Measurements from ENCODE around the gene PAFAH2. TPM values are rescaled to one million over a fixed set of nuclear protein-coding genes. Genes with fewer than 3 reads are reported as not detected.

Gene PAFAH2
- total RNA-seq, 4 donors from 2014 or later, result 11.8 to 23.0 (median 17.1) TPM

DNA sequence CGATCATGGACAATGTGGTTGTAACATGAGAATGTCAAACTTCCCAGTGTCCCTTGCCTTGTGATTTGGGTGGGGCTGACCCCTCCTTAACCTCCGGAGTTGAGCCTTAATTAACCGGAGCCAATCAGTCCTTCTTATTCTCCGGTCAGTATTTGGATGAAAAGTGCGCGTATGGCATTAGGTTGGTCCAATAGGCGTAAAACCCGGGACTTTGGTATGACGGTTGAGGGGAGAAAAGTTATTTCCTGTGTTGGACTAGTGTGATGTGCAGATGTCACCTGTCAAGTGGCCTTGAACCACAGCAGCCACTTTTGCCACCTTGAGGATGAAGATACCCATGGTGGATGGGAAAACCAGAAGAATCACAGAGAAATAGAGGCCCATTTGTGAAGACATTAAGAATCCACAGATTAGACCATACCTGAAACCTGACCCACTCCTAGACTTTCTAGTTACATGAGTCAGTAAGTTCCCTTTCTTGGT lies 5.1 kb downstream of the PAFAH2 start:
- intact Hi-C loops (cut with DNase I; ENCODE audit: low total_unique reads), result loop anchor here (10.0 kb wide), 1 partner anchor 158 kb away; no protein-coding TSS in a partner anchor
- no peak for DNase-seq (ENCODE audit: low spot score in 2 of 2)
- TF ChIP-seq, protein P1, sequence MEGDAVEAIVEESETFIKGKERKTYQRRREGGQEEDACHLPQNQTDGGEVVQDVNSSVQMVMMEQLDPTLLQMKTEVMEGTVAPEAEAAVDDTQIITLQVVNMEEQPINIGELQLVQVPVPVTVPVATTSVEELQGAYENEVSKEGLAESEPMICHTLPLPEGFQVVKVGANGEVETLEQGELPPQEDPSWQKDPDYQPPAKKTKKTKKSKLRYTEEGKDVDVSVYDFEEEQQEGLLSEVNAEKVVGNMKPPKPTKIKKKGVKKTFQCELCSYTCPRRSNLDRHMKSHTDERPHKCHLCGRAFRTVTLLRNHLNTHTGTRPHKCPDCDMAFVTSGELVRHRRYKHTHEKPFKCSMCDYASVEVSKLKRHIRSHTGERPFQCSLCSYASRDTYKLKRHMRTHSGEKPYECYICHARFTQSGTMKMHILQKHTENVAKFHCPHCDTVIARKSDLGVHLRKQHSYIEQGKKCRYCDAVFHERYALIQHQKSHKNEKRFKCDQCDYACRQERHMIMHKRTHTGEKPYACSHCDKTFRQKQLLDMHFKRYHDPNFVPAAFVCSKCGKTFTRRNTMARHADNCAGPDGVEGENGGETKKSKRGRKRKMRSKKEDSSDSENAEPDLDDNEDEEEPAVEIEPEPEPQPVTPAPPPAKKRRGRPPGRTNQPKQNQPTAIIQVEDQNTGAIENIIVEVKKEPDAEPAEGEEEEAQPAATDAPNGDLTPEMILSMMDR (IDR thresholded peaks at IDR 0.05), result no peak
- TF ChIP-seq POLR2A (IDR thresholded peaks at IDR 0.05), result no peak
- WGBS, 2 donors, result 89% methylated on average over 9 of the region's 9 CpGs
- no peak overlapping the region for H3K4me3 ChIP-seq (ENCODE audit: low read depth, poor library complexity, severe bottlenecking)

DNA sequence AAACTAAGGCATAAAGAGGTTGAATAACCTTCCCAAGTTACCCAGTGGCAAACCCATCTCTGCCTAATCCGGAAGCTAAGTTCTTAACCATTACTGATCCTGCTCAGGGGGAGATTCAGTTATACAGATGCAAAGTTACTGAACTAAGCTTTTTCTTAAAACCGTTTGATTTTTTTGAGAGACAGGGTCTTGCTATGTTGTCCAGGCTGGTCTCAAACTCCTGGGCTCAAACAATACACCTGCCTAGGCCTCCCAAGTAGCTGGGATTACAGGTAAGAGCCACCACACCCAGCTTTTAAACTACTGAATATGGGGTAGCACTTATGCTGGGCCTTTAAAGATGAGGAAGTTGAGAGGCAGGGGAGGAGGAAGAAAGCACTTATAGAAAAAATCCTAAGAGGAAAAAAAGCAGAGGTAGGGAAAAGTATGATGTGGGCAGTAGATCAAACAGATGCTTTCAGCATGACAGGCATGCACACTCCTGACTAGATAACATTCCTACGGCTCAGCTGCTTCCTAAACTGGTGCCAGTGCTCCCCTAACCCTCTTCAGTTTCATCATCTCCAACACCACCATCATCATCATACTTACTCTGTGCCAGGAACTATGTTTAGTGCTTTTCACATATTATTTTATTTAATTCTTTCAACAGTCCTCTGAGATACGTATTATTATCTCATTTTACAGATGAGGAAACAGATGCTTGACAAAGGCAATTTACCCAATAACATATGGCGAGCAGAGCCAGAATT lies 5.8 kb downstream of the PAFAH2 start:
- intact Hi-C loops (cut with DNase I; ENCODE audit: low total_unique reads), result loop anchor here (10.0 kb wide), 1 partner anchor 157 kb away; no protein-coding TSS in a partner anchor
- DNase-seq (ENCODE audit: low spot score in 2 of 2), result no peak
- 84 to 88% methylated on average over 5 of the region's 5 CpGs for WGBS, 2 donors
- TF ChIP-seq, protein P1 (IDR thresholded peaks at IDR 0.05), result no peak
- no peak for TF ChIP-seq POLR2A (IDR thresholded peaks at IDR 0.05)
- H3K4me3 ChIP-seq (ENCODE audit: low read depth, poor library complexity, severe bottlenecking), result no peak overlapping the region

DNA sequence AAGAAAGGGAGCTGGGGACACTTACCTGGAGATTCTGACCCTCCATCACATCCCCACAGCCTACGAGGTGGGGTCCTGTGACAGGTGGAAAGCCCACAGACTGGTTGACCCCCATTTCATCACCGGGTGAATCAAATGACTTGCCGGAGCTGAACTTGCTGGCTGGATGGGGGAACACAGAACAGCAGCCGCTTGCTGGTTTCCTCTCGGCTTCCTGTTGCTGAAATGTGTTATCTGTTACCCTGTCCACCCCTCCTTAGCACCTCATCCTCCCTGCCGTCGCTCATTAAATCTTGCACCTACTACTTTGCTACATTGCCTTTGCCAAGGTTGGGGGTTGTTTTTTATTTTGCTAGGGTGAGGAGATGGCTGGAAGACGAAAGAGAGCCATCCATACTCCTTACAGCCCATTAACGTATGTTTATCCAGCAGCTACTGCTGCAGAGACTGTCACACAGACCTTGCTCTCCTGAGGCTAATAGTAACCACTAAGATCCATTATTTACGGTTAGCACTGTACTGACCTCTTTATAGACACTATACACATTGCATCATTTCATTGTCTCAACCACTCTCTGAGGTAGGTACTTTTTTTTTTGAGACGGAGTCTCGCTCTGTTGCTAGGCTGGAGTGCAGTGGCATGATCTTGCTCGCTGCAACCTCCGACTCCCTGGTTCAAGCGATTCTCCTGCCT lies 7.0 kb downstream of the PAFAH2 start:
- 80 to 85% methylated on average over 15 of the region's 15 CpGs for WGBS, 2 donors
- intact Hi-C loops (cut with DNase I; ENCODE audit: low total_unique reads), result loop anchor here (10.0 kb wide), 1 partner anchor 156 kb away; no protein-coding TSS in a partner anchor
- no peak for DNase-seq (ENCODE audit: low spot score in 2 of 2)
- no peak overlapping the region for H3K4me3 ChIP-seq (ENCODE audit: low read depth, poor library complexity, severe bottlenecking)
- TF ChIP-seq POLR2A (IDR thresholded peaks at IDR 0.05), result no peak
- TF ChIP-seq, protein P1 (IDR thresholded peaks at IDR 0.05), result no peak

DNA sequence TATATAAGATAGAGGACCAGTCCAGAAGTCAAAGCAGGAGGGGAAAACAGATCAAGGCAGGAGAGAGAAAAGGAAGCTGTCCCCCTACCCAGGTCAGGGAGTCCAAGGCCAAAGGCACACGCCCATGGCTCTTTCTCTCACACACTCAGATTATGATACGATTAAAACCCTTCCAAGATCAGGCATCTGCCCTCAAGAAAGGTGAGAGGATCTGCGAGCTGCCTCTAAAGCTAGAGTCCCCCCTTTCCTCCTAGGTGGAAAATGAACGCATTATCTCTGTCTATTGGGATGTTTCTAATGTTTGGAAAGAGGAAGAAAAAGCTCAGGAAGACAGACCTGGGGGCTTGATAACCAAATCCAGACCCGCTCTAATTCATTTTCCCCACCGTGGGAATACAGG lies 7.6 kb downstream of the PAFAH2 start:
- DNase-seq (ENCODE audit: low spot score in 2 of 2), result no peak
- H3K4me3 ChIP-seq (ENCODE audit: low read depth, poor library complexity, severe bottlenecking), result no peak overlapping the region
- intact Hi-C loops (cut with DNase I; ENCODE audit: low total_unique reads), result loop anchor here (10.0 kb wide), 1 partner anchor 155 kb away; no protein-coding TSS in a partner anchor
- 79 to 80% methylated on average over 6 of the region's 6 CpGs for WGBS, 2 donors
- TF ChIP-seq, protein P1 (IDR thresholded peaks at IDR 0.05), result no peak
- TF ChIP-seq POLR2A (IDR thresholded peaks at IDR 0.05), result no peak

DNA sequence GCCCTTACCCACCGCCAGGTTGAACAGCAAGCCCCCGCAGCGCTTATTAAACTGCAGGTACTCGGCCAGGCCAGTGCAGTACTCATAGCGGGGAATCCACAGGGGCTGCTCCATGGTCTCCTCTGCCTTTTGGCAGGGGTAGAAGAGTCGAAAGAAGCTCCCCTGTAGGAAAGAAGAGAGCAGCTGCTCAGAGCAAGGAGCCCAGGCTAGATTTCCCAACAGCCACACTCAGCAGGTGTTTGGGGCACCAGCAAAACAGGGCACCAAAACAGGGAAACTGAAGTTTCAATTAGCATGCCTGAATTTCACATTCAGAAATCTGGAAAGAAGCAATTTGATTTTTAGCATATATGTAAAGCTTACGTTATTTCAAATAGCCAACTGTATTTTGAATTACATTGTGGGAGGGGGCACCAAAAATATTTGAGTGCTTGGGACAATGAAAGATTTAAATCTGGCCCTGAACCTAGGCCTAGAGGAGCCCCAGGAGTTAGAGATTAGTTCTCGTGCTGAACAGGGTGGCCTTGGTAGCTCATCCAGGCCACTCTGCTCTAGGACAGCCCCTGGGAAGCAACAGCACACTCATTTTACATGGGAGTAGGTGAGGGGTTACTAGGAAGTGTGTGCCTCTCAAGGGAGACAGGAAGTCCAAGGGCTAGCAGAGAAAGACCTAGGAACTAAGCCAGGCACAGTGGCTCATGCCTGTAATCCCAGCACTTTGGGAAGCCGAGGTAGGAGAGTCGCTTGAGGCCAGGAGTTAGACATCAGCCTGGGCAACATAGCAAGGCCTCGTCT lies 8.2 kb downstream of the PAFAH2 start:
- intact Hi-C loops (cut with DNase I; ENCODE audit: low total_unique reads), result loop anchor here (10.0 kb wide), 1 partner anchor 155 kb away; no protein-coding TSS in a partner anchor
- TF ChIP-seq, protein P1 (IDR thresholded peaks at IDR 0.05), result no peak
- 83 to 90% methylated on average over 11 of the region's 11 CpGs for WGBS, 2 donors
- H3K4me3 ChIP-seq (ENCODE audit: low read depth, poor library complexity, severe bottlenecking), result no peak overlapping the region
- DNase-seq (ENCODE audit: low spot score in 2 of 2), result no peak
